ENCODE measurements around the gene PAPPA2.

Gene PAPPA2

GRCh38 chr1:176811511-176812288 lies 348.7 kb downstream of the PAPPA2 start:
- CTCF ChIA-PET: no interaction called here
- Mint-ChIP-seq H3K4me3 (no peak overlapping the region), H3K4me1 (no peaks in the 10 kb centered on the region), H3K9me3 (no peaks in the 10 kb centered on the region), H3K36me3 (no peaks in the 10 kb centered on the region), H3K27ac (no peak overlapping the region), H3K27me3 (no peaks in the 10 kb centered on the region)
- DNase-seq: no peak

GRCh38 chr1:176815621-176816020 lies 352.6 kb downstream of the PAPPA2 start:
- CTCF ChIA-PET: interaction anchor here (0.6 kb wide), 1 partner anchor 1107 kb away, joined by 3 read pairs; no protein-coding TSS in a partner anchor
- H3K4me3 Mint-ChIP-seq: no peak overlapping the region
- DNase-seq: no peak
- H3K27me3 Mint-ChIP-seq: no peaks in the 10 kb centered on the region
- H3K9me3 Mint-ChIP-seq: no peaks in the 10 kb centered on the region
- no peaks in the 10 kb centered on the region for H3K4me1 Mint-ChIP-seq
- H3K36me3 Mint-ChIP-seq: no peaks in the 10 kb centered on the region
- no peak overlapping the region for H3K27ac Mint-ChIP-seq

- CTCF ChIA-PET: no interaction called here
- Mint-ChIP-seq H3K9me3 (no peaks in the 10 kb centered on the region), H3K4me3 (no peak overlapping the region), H3K27ac (no peak overlapping the region), H3K27me3 (no peaks in the 10 kb centered on the region), H3K4me1 (no peaks in the 10 kb centered on the region), H3K36me3 (no peaks in the 10 kb centered on the region)
- DNase-seq: no peak
Observed at GRCh38 chr1:176816232-176816631, 353.3 kb downstream of the PAPPA2 start.

- H3K4me3 Mint-ChIP-seq: no peak overlapping the region
Observed at GRCh38 chr1:176820391-176821031, 357.5 kb downstream of the PAPPA2 start.

GRCh38 chr1:176826265-176826664 lies 363.3 kb downstream of the PAPPA2 start:
- CTCF ChIA-PET: no interaction called here
- no peaks in the 10 kb centered on the region for H3K9me3 Mint-ChIP-seq
- no peaks in the 10 kb centered on the region for H3K4me1 Mint-ChIP-seq
- H3K36me3 Mint-ChIP-seq: no peaks in the 10 kb centered on the region
- no peaks in the 10 kb centered on the region for H3K27me3 Mint-ChIP-seq
- H3K4me3 Mint-ChIP-seq: no peak overlapping the region
- no peak for DNase-seq
- no peak overlapping the region for H3K27ac Mint-ChIP-seq

More at GRCh38 chr1:176820391-176821031, 357.5 kb downstream of the PAPPA2 start:
- no peaks in the 10 kb centered on the region for H3K9me3 Mint-ChIP-seq
- H3K27ac Mint-ChIP-seq: no peak overlapping the region
- H3K27me3 Mint-ChIP-seq: no peaks in the 10 kb centered on the region
- no peaks in the 10 kb centered on the region for H3K36me3 Mint-ChIP-seq
- no peak for DNase-seq
- H3K4me1 Mint-ChIP-seq: no peaks in the 10 kb centered on the region
- CTCF ChIA-PET: no interaction called here

- Mint-ChIP-seq H3K27ac (no peak overlapping the region), H3K27me3 (no peaks in the 10 kb centered on the region), H3K9me3 (no peaks in the 10 kb centered on the region), H3K4me1 (no peaks in the 10 kb centered on the region), H3K4me3 (no peak overlapping the region), H3K36me3 (no peaks in the 10 kb centered on the region)
- CTCF ChIA-PET: no interaction called here
- DNase-seq: no peak
Observed at GRCh38 chr1:176829261-176829660, 366.3 kb downstream of the PAPPA2 start.

- no peaks in the 10 kb centered on the region for H3K27me3 Mint-ChIP-seq
- H3K27ac Mint-ChIP-seq: no peak overlapping the region
- CTCF ChIA-PET: no interaction called here
- no peak for DNase-seq
- no peaks in the 10 kb centered on the region for H3K9me3 Mint-ChIP-seq
- H3K4me1 Mint-ChIP-seq: no peaks in the 10 kb centered on the region
- H3K4me3 Mint-ChIP-seq: no peak overlapping the region
- H3K36me3 Mint-ChIP-seq: no peaks in the 10 kb centered on the region
Observed at GRCh38 chr1:176831150-176831549, 368.2 kb downstream of the PAPPA2 start.

GRCh38 chr1:176837708-176838107 lies 374.7 kb downstream of the PAPPA2 start:
- Mint-ChIP-seq H3K4me1 (no peaks in the 10 kb centered on the region), H3K4me3 (no peak overlapping the region), H3K9me3 (no peaks in the 10 kb centered on the region), H3K27ac (no peak overlapping the region), H3K27me3 (no peaks in the 10 kb centered on the region), H3K36me3 (no peaks in the 10 kb centered on the region)
- DNase-seq: no peak
- CTCF ChIA-PET: no interaction called here

- no peak overlapping the region for H3K4me3 Mint-ChIP-seq
- CTCF ChIA-PET: no interaction called here
- H3K27ac Mint-ChIP-seq: no peak overlapping the region
- no peaks in the 10 kb centered on the region for H3K27me3 Mint-ChIP-seq
- DNase-seq: no peak
- H3K9me3 Mint-ChIP-seq: no peaks in the 10 kb centered on the region
- no peaks in the 10 kb centered on the region for H3K4me1 Mint-ChIP-seq
- H3K36me3 Mint-ChIP-seq: no peaks in the 10 kb centered on the region
Observed at GRCh38 chr1:176838276-176838995, 375.5 kb downstream of the PAPPA2 start.

GRCh38 chr1:176839216-176839615 lies 376.2 kb downstream of the PAPPA2 start:
- CTCF ChIA-PET: no interaction called here
- H3K4me3 Mint-ChIP-seq: no peak overlapping the region
- H3K9me3 Mint-ChIP-seq: no peaks in the 10 kb centered on the region

GRCh38 chr1:176841238-176841637 lies 378.3 kb downstream of the PAPPA2 start:
- CTCF ChIA-PET: no interaction called here
- H3K4me3 Mint-ChIP-seq: no peak overlapping the region

More at GRCh38 chr1:176839216-176839615, 376.2 kb downstream of the PAPPA2 start:
- H3K4me1 Mint-ChIP-seq: no peaks in the 10 kb centered on the region
- DNase-seq: no peak
- no peaks in the 10 kb centered on the region for H3K27me3 Mint-ChIP-seq
- no peaks in the 10 kb centered on the region for H3K36me3 Mint-ChIP-seq
- H3K27ac Mint-ChIP-seq: no peak overlapping the region

GRCh38 chr1:176843352-176844297 lies 380.6 kb downstream of the PAPPA2 start:
- H3K4me3 Mint-ChIP-seq: no peak overlapping the region
- no peak for DNase-seq
- H3K9me3 Mint-ChIP-seq: no peaks in the 10 kb centered on the region

More at GRCh38 chr1:176841238-176841637, 378.3 kb downstream of the PAPPA2 start:
- no peak for DNase-seq
- Mint-ChIP-seq H3K9me3 (no peaks in the 10 kb centered on the region), H3K27ac (no peak overlapping the region), H3K4me1 (no peaks in the 10 kb centered on the region), H3K27me3 (no peaks in the 10 kb centered on the region), H3K36me3 (no peaks in the 10 kb centered on the region)

GRCh38 chr1:176847052-176847451 lies 384.1 kb downstream of the PAPPA2 start:
- CTCF ChIA-PET: no interaction called here
- Mint-ChIP-seq H3K36me3 (no peaks in the 10 kb centered on the region), H3K27ac (no peak overlapping the region), H3K4me3 (no peak overlapping the region), H3K9me3 (no peaks in the 10 kb centered on the region), H3K27me3 (no peaks in the 10 kb centered on the region), H3K4me1 (no peaks in the 10 kb centered on the region)
- DNase-seq: no peak

More at GRCh38 chr1:176843352-176844297, 380.6 kb downstream of the PAPPA2 start:
- Mint-ChIP-seq H3K27me3 (no peaks in the 10 kb centered on the region), H3K27ac (no peak overlapping the region), H3K36me3 (no peaks in the 10 kb centered on the region), H3K4me1 (no peaks in the 10 kb centered on the region)
- CTCF ChIA-PET: no interaction called here

GRCh38 chr1:176849281-176849680 lies 386.3 kb downstream of the PAPPA2 start:
- Mint-ChIP-seq H3K27me3 (no peaks in the 10 kb centered on the region), H3K4me3 (no peak overlapping the region), H3K4me1 (no peaks in the 10 kb centered on the region), H3K27ac (no peak overlapping the region), H3K9me3 (no peaks in the 10 kb centered on the region), H3K36me3 (no peaks in the 10 kb centered on the region)
- CTCF ChIA-PET: no interaction called here
- no peak for DNase-seq
